Superior temporal gyrus (tissue), 1 donor: ENCODE data around the gene ELOVL2.
"Not testable (repeated sequence)": the region's sequence is repeated elsewhere in the genome, so short reads cannot be mapped to it uniquely, and the experiment has no call there.

Experiments used
- DNase-seq: peaks from one replicate; pipeline ENCODE4 v3.0.0-alpha.2; 2016; ENCODE audit errors: extremely low spot score

ELOVL2 gene

DNA sequence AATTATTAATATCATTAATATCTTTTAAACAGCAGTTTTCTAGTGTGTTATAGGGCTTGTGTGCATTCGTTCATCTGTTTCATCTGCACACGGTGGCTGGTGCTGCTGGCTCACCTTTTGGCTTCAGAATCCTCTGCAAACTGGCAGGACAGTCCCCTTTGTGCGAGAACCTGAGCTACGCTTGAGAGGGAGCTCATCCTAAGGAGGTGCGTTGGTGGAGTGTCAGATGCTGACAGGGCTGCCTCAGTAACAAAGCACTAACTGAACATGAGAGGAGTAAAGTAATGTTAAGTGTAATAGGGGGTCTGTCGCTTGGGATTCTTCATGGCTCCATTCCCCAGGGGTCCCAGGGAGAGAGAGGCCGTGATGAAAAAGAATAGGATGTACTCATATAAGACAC lies 22.4 kb downstream of the ELOVL2 start:
- no peak for DNase-seq

DNA sequence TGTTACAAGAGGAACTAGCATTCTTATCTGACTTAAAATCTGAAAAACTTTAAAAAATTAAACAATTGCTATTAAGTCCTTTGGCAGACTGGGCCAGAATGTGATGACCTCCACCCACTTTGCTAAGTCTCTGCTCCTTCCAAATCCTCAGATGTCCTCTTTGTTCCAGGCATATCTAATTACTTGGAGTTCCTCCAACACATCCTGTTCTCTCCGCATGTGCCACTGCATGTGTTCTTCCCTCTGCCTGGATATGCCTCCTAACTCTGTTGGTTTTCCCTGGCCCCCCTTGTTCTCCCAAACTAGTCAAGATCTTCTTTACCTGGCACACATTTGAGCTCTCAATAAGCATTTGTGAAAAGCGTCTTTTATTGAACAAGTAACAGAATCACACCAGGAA lies 23.1 kb downstream of the ELOVL2 start:
- DNase-seq, result no peak

DNA sequence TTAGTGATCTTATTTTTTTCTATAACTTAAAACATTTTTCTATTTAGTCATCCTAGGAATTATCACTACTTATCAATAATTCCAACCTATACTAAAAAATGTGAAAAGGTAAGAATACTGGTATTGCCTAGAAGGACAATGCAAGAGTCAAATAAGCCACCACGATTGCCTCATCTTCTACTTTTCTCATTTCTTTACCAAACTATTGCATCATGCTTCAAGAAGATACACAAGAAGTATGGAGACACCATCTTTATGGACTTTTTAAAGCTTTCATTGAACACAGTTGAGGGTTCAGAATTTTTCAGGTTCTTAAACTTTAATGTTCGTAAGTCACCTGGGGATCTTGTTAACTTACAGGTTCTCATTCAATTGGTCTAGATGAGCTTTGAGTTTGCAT lies 25.9 kb downstream of the ELOVL2 start:
- no peak for DNase-seq

DNA sequence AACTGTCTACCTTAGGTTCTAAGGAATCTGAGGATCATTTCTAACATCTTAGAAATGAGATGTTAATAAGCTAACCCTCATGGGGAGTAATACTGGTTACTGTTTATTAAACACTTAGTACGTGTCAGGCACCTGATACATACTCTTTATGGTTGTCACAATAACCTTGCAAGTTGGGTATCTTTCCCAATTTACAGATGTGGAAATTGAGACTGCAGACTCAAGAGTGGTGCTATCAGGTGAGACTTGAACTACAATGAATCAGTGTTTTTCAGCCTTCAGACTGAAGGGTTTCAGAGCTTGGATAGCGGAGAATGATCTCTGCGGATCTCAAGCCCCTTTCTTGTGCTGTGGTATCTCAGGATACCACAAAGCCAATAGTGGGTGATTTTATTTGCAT lies 27.0 kb downstream of the ELOVL2 start:
- no peak for DNase-seq

DNA sequence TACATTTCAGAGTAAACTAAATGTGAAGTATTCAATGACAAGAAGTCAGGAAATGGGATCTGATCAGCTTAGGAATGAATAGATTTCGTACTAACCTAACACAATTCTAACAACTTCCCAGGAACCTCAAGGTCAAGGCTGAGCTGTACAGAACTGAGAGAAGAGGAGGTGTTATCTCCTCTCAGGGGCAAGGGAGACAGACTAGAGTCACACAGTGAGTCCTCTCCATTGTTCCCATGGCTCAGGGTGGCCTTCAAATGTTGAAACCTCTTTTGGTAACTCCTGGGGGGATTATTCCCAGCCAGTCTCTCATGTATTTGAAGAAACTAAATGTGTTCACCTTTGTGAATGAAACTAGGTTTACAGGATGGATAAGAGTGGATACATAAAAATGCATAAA lies 27.7 kb downstream of the ELOVL2 start:
- no peak for DNase-seq

DNA sequence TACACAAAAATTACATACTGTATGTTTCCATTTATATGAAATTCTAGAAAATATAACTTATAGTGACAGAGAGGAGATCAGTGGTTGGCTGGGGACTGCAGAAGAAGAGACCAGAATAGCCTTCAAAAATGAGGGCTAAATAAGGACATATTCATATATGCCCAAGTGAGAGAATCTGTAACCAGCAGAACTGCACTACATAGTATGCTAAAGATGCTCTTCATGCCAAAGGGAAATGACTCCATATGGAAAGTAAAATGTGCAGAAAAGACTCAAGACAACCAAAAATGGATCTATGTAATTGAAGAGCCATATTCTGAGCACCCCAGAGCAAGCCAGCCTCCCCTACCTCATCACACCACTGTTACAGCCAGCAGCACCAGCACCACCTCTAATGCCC lies 29.0 kb downstream of the ELOVL2 start:
- no peak for DNase-seq

DNA sequence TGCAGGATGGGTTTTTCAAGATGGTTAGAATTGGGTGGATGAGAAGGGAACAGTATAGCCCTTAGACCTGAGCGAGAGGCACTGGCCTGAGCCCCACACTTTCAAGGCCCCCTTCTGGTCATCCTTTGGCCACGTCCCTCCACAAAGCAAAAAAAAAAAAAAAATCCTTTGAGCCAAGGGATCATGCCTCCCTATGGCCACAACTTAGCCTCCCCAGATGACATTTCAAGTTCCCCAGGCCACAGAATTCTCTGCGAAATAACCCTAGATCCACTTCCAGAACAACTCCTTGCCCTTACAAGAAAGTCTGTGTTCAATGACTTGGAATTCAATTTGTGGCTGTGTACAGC lies 30.4 kb downstream of the ELOVL2 start:
- DNase-seq, result no peak

DNA sequence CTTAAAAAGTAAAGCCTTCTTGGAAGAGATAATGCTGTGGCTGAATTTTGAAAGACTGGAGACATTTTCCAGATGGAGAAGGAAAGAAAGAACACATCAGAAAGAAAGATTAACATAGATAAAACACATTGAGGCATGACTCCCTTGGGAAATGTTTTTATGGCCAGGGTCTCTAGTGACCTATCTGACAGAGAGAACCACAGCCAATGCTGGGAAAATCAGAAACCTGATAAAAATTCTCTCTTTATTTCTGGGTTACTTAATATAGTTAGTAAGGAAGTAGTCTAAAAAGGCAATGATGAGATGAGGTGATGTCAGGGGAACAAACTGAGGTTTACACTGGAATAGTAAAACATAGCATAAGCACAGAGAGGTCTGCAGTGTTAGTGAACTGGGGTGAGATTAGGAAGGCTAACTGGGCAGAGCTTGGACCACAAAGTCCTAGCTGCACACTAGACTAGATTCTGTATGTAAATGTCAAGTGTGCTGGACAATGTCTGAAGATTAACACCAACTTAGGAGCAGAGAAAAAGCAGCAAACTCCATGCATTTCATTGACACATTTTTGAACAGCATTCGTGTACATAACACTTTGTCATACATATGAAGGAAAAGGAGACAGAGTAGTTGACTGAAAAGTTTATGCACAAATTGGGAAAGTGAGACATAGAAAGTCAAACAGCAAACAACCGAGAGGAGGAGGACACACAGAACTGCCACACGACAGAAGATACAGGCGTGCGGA lies 31.0 kb downstream of the ELOVL2 start:
- no peak for DNase-seq

DNA sequence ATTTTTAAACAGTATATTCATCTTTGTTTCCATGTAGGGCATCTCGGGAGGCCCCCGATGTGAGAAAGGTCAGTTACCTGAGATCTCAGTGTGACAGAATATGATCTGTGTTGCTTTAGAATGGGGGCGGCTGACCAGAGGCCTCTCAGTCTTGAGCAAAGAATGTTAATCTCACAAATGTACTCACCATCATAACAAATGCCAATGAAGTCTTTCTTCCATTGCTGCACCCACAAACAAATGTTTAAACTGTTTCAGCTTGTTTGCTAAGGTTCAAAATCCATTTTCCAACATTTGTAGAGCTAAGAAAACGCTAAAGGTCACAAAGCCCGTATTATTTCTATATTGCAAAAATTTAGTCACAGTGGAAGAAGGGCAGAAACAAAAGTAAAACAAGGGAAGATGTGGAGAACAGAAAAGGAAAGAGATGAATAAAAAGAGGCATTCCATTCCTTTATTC lies 31.8 kb downstream of the ELOVL2 start:
- no peak for DNase-seq

DNA sequence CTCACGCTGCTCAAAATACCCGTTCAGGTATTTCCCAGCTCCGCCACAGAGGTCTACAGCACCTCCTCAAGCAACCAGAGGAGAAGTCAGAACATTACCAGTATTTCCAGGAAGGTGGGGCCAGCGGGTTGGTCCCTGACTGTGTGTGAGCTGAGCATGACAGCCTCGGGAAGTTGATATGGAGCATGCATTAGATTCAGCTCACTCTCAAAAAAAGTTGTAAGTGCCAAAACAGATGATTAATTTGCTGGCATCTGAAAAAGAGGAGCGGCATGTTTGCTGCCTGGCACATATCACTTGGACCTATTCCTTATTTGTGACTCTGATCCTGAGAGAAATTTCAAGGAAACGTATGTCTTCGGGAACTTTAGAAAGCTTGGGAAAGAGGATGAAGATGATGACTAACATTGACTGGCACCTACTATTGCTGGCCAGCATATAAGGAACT lies 32.3 kb downstream of the ELOVL2 start:
- DNase-seq, result no peak

DNA sequence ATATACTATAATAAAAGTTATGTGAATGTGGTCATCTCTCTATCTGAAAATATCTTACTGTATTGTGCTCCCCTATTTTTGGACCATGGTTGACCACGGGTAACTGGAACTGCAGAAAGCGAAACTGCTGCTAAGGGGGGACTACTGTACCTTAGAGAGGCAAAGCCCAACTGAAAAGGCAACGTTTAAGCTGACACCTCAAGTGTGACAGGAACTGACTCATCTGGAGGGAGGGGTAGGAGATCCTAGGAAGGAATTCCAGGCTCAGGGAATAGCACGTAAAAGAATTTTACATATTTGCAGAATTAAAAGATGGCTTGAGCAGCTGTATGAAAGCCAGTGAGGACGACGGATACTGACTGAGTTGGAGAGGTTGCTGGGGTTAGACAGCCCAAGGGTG lies 34.8 kb downstream of the ELOVL2 start:
- no peak for DNase-seq

DNA sequence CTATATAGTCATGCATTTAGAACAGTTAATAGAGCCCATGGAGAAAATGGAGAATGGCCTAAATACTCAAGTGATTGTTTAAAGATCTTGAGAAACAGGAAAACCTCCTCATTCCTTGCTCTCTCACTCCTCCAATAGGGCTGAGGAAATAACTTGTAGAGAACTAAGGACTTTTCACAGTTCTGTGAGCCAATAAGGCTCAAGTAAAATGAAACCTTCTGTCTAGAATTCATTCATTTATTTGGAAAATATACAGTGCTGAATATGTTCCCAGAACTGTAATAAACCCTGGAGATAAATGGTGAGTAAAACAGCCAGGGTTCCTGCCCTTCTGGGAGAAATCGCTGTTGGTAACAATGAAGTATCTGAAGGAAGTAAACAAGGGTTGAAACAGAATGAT lies 35.3 kb downstream of the ELOVL2 start:
- DNase-seq, result no peak

DNA sequence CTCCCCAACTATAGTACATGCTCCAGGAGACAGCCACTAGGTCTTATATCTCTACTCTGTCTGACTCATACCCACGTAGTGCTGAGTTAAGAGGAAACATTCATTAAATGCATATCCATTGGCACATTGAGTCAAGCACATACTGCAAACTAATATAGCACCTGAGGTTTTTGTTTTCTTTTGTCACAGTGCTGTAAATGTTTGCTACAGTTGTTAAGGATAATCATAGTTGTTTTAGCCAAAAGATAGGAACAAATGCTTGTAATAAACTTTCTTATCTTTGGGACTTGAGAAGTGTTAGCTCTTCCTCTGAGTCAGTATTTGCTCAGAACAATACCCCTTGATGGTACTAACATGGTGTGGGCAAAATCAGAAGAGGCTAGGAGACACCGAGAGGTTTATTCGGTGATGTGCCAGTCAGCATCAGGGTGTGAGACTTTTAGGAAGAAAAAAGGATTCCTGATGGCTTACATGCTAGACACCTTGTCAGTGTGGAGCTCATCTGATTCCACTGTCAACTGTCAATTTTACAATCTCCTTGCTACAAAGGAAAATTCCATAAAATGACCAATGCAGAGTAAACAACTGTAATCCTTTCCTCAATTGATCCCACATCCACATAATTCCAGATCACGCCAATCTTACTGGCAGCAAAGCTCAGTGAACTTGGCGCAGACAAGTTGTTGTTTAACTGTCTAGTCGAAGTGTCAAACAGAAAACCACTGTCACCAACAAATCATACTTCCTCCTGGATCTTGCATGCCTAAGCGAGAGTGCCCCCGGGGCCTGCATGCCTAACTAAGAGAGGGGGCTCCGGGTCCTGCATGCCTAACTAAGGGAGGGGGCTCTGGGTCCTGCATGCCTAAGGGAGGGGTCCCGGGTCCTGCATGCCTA lies 36.1 kb downstream of the ELOVL2 start:
- DNase-seq, result no peak

DNA sequence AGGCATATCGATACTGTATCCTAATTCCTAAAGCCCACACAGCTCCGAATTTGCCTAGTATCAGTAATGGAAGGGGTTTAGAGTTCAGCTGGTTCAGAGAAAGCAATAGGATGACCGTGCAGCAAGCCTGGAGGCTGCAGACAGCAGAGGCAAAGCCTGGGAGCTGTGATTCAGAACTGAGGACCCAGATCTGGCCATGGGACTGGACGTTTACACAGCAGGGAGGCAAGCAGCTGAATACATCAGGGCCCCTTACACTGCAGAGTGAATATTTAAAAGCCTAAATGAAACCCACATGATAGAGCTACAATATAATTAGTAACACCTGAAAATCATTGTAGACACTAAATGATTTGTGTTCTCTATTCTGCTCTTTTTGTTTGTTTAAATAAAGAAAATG lies 38.0 kb downstream of the ELOVL2 start:
- DNase-seq, result no peak

DNA sequence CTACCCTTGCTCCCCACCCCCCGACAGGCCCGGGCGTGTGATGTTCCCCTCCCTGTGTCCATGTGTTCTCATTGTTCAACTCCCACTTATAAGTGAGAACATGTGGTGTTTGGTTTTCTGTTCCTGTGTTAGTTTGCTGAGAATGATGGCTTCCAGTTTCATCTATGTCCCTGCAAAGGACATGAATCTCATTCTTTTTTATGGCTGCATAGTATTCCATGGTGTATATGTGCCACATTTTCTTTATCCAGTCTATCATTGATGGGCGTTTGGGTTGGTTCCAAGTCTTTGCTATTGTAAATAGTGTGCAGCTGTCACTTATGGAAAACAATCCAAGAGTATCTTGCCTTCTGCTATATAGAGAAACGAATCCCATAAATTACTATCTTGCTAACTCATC lies 40.8 kb downstream of the ELOVL2 start:
- not testable (repeated sequence) for DNase-seq

DNA sequence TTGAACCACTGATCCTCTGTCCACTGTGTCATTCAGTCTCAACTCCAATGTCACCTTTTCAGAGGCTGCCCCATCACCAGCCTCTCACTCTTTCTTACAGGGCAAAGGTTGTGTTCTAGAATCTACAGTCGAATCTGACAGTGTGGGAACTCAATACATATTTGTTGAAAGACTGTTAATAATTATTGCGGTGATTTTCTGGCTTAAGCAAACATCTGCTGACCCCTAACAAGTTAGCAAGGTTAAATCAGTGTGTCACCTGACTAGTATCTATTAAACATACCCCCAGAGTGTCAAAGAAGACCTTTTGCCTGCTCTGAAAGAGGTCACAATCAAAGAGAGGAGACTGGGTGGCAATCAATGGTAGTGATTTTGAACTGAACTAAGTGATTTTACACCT lies 41.9 kb downstream of the ELOVL2 start:
- DNase-seq, result no peak

DNA sequence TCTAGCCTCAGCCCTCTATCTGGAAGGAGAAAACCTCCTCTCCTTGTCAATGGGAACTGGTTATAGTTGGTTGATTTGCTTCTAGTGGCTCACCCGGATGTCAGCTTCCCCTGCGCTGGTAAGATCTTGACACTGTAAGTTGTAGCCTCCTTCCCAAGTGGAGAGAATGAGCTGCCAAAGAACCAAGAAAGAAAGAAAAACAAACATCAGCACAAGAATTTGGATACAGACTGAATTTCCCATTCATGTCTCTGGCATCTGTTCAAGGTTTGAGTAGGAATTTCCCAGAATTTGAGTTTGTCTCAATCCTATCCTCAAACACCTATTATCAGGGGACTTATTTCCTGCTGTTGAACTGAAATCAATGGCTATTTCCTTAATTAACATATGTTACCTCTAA lies 44.1 kb downstream of the ELOVL2 start:
- no peak for DNase-seq

DNA sequence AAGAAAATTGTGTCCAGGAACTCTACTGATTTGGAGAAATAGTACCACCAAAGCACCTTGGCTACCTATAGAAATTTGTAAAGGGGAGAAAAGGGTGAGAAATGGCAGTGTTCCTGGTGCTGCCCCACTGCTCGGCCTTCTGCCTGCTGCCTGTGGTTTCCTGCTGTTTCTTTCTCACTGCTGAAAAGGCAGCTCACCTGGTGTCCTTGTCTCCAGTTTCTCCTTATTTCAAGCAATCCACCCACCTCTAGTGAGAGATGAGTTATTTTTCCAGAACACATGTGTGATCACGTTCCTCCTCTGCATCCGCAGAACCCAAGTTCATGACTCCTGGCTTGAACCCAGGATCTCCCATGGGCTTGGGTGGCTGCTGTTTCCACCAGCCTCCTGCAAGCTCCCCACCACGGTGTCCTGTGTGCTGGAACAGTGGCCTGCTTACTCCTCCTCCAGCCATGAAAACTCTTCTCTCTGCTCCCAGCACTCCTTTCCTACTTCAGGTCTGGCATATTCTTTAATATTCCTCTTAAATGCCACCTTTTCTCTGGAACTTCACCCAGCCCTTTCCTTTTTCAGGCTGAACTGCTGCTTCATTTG lies 48.9 kb downstream of the ELOVL2 start:
- DNase-seq, result no peak

DNA sequence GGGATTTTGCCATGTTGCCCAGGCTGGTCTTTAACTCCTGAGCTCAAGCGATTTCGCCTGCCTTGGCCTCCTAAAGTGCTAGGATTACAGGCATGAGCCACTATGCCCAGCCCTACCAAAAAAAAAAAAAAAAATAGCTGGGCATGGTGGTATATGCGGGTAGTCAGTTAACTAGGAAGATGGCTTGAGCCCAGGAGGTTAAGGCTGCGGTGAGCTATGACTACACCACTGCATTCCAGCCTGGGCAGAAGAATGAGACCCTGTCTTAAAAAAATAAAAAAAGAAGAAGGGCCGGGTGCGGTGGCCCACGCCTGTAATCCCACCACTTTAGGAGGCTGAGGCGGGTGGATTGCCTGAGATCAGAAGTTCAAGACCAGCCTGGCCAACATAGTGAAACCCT lies 50.2 kb downstream of the ELOVL2 start:
- DNase-seq, result no peak

DNA sequence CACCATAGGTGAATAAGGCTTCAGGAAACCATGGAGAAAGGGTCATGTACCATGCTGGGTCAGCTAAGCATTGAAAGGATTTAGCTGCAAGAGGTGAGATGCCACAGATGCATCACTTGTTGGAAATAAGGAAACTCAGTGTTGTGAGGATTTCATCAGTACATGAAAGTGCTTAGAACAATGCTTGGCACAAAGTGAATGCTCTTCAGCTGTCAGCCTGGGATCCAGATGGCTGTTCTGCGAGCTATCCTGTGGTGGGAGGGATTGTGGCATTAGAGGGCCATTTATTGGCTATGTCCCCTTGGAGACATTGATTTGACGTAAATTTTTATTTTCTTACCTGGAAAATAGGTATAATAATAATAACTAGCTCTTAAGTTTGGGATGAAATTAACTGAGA lies 53.0 kb downstream of the ELOVL2 start:
- DNase-seq, result no peak

DNA sequence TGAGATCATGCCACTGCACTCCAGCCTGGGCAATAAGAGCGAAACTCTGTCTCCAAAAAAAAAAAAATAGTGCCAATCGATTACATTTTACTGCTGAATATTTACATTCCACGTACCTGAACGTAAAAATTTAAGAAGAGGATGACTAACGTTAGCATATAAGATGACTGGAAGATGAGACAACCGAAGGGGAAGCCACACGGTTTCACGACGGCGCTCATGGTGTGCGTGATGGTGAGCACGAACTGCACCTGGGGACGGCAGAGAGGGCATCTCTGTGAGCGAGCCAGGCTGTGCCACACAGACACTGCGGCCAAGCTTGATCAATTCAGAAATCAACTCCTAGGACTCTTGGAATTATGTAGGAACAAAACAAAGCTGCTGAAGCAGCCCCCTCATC lies 54.5 kb downstream of the ELOVL2 start:
- DNase-seq, result no peak

DNA sequence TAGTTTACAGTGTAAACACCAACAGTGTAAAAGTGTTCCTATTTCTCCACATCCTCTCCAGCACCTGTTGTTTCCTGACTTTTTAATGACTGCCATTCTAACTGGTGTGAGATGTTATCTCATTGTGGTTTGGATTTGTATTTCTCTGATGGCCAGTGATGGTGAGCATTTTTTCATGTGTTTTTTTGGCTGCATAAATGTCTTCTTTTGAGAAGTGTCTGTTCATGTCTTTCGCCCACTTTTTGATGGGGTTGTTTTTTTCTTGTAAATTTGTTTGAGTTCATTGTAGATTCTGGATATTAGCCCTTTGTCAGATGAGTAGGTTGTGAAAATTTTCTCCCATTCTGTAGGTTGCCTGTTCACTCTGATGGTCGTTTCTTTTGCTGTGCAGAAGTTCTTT lies 59.1 kb downstream of the ELOVL2 start:
- not testable (repeated sequence) for DNase-seq

DNA sequence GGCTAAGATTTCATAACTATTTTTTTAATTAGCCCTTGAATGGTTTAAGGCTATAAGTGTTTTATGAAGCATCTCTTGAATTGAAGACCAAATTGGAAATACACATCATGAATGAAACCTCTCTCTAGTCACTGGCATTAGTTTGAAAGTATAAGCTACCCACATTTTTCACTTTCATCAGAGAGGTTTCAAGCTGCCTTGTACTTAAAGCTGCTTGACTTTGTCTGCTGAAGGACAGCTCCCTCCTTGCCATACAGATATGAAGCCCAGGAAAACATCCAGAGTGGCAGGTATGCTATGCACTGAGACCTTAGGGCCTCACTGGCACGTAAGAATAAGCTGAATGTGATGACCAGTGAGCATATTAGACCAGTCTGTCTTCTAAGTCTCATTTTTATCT lies 62.7 kb downstream of the ELOVL2 start:
- DNase-seq, result no peak
